HepG2 (cell line): ENCODE measurements around the gene DDI2. TPM values are rescaled to one million over a fixed set of nuclear protein-coding genes. Genes with fewer than 3 reads are reported as not detected.

Experiments used
- ATM ChIP-seq: fragments of 450-650 bp; IDR thresholded peaks from 2 replicates; pipeline ENCODE4 v1.7.1; 2017; ENCODE audit warnings: mild to moderate bottlenecking, borderline replicate concordance
- CCDC6 ChIP-seq: sonication (generic); formaldehyde crosslinking; IDR thresholded peaks from 2 replicates; pipeline ENCODE4 v1.8.1; 2022; ENCODE audit warnings: mild to moderate bottlenecking, missing genetic modification reagents, moderate library complexity
- GTF2F1 ChIP-seq: fragments of 150-350 bp; IDR thresholded peaks from 2 replicates; pipeline ENCODE4 v1.6.1; 2014; ENCODE audit warnings: low read length
- HIVEP1 ChIP-seq: sonication (generic); formaldehyde crosslinking; IDR thresholded peaks from 2 replicates; pipeline ENCODE4 v1.4.0; 2020; ENCODE audit warnings: mild to moderate bottlenecking, missing genetic modification reagents
- MAX ChIP-seq: IDR thresholded peaks from 2 replicates; pipeline ENCODE4 v1.6.1; 2012; ENCODE audit warnings: inconsistent platforms
- MEIS1 ChIP-seq: sonication (generic); formaldehyde crosslinking; IDR thresholded peaks from 2 replicates; pipeline ENCODE4 v1.9.0; 2021; ENCODE audit warnings: mild to moderate bottlenecking, missing genetic modification reagents, moderate library complexity, borderline replicate concordance
- PRDM10 ChIP-seq: sonication (generic); formaldehyde crosslinking; IDR thresholded peaks from 2 replicates; pipeline ENCODE4 v1.4.0; 2020; ENCODE audit warnings: low read depth, missing genetic modification reagents
- SRY ChIP-seq: sonication (generic); formaldehyde crosslinking; IDR thresholded peaks from 2 replicates; pipeline ENCODE4 v1.8.0; 2022; ENCODE audit warnings: mild to moderate bottlenecking, missing genetic modification reagents
- XRCC5 ChIP-seq: fragments of 200-400 bp; formaldehyde crosslinking; optimal IDR thresholded peaks from 2 replicates; pipeline ENCODE3; 2017; ENCODE audit warnings: mild to moderate bottlenecking, low read length
- ZFY ChIP-seq: sonication (generic); formaldehyde crosslinking; IDR thresholded peaks from 2 replicates; pipeline ENCODE4 v1.4.0; 2020; ENCODE audit warnings: missing genetic modification reagents
- ZNF138 ChIP-seq: sonication (generic); formaldehyde crosslinking; IDR thresholded peaks from 2 replicates; pipeline ENCODE4 v1.5.0; 2020; ENCODE audit warnings: mild to moderate bottlenecking, low read depth, missing genetic modification reagents
- ZNF256 ChIP-seq: sonication (generic); formaldehyde crosslinking; conservative IDR thresholded peaks from 2 replicates; pipeline ENCODE4 v1.4.0; 2020; ENCODE audit warnings: missing genetic modification reagents
- ZNF605 ChIP-seq: sonication (generic); formaldehyde crosslinking; IDR thresholded peaks from 2 replicates; pipeline ENCODE4 v1.8.0; 2022; ENCODE audit warnings: mild to moderate bottlenecking, missing genetic modification reagents
- ZNF703 ChIP-seq: sonication (generic); formaldehyde crosslinking; IDR thresholded peaks from 2 replicates; pipeline ENCODE4 v1.5.1; 2020; ENCODE audit warnings: missing genetic modification reagents, mild to moderate bottlenecking, moderate library complexity, borderline replicate concordance
- ZNF740 ChIP-seq: sonication (generic); formaldehyde crosslinking; IDR thresholded peaks from 2 replicates; pipeline ENCODE4 v1.4.0; 2020; ENCODE audit warnings: missing genetic modification reagents
- ZNF746 ChIP-seq: sonication (generic); formaldehyde crosslinking; IDR thresholded peaks from 2 replicates; pipeline ENCODE4 v1.8.0; 2022; ENCODE audit warnings: mild to moderate bottlenecking, missing genetic modification reagents
- ZSCAN20 ChIP-seq: sonication (generic); formaldehyde crosslinking; IDR thresholded peaks from 2 replicates; pipeline ENCODE4 v1.4.0; 2020; ENCODE audit warnings: missing genetic modification reagents, mild to moderate bottlenecking, borderline replicate concordance
- polyA plus RNA-seq, 8 experiments: library from polyadenylated mRNA; depleted of rRNA in 3 of 8; stranded (reverse) in 7 of 8; unstranded in 1 of 8; fragments of >200 nt; fragmentation: Illumina TruSeq in 4 of 8; extraction: Trizol in 4 of 8; gene quantifications; 2 replicates each; pipeline versions ENCODE4 v1.2.1 to v1.2.3, GENCODE V29; 2011 to 2016; ENCODE audit warnings: low read depth in 4 of 8, missing spikeins in 1 of 8, mixed read lengths in 1 of 8; ENCODE audit not compliant: insufficient read depth in 1 of 8
- total RNA-seq, 5 experiments: library from RNA; depleted of rRNA; stranded (reverse); fragments of >200 nt; fragmentation: Illumina TruSeq; extraction: Trizol; gene quantifications; 2 replicates each; pipeline ENCODE4 v1.2.3, GENCODE V29; 2016; ENCODE audit warnings: low read depth in 1 of 5
- TF ChIP-seq, protein P1 (sequence below): sonication (generic); formaldehyde crosslinking; IDR thresholded peaks from 2 replicates; pipeline ENCODE4 v1.8.0; 2022; ENCODE audit warnings: missing genetic modification reagents, mild to moderate bottlenecking, moderate library complexity, borderline replicate concordance
- TF ChIP-seq, protein P2 (sequence below): sonication (generic); formaldehyde crosslinking; IDR thresholded peaks from 2 replicates; pipeline ENCODE4 v1.4.0; 2020; ENCODE audit warnings: missing genetic modification reagents, borderline replicate concordance

The DDI2 gene
- total and polyA plus RNA-seq, 2 of the 13 experiments (the other 11 are each of a cell fraction or from before 2014, with no cell fraction given) = 8.5 to 25.7 TPM

GRCh38 chr1:15617173-15618076 lies at the start of gene DDI2 (continued):
- TF ChIP-seq MEIS1 (CRISPR knock-in tag) = no peak
- 0 out of 2 replicates have a peak, but pooled peaks have one; percentile 73 for TF ChIP-seq ZNF138 (CRISPR knock-in tag)
- no peak for TF ChIP-seq GTF2F1
- TF ChIP-seq ZSCAN20 (CRISPR knock-in tag) = peak; percentile 58; the same call in 1 of the 2 replicates
- no peak for TF ChIP-seq ATM
- peak; percentile 90 for TF ChIP-seq CCDC6 (CRISPR knock-in tag)
- TF ChIP-seq ZNF256 (CRISPR knock-in tag) = no peak
- TF ChIP-seq SRY = peak; percentile 82
- TF ChIP-seq PRDM10 (CRISPR knock-in tag) = no peak; the same call in 1 of the 2 replicates
- peak; percentile 56; the same call in 1 of the 2 replicates for TF ChIP-seq ZNF703 (CRISPR knock-in tag)
- TF ChIP-seq ZFY (CRISPR knock-in tag) = peak; percentile 94
- TF ChIP-seq, protein P1, sequence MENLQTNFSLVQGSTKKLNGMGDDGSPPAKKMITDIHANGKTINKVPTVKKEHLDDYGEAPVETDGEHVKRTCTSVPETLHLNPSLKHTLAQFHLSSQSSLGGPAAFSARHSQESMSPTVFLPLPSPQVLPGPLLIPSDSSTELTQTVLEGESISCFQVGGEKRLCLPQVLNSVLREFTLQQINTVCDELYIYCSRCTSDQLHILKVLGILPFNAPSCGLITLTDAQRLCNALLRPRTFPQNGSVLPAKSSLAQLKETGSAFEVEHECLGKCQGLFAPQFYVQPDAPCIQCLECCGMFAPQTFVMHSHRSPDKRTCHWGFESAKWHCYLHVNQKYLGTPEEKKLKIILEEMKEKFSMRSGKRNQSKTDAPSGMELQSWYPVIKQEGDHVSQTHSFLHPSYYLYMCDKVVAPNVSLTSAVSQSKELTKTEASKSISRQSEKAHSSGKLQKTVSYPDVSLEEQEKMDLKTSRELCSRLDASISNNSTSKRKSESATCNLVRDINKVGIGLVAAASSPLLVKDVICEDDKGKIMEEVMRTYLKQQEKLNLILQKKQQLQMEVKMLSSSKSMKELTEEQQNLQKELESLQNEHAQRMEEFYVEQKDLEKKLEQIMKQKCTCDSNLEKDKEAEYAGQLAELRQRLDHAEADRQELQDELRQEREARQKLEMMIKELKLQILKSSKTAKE (CRISPR knock-in tag) = no peak
- TF ChIP-seq ZNF740 (CRISPR knock-in tag) = 0 out of 2 replicates have a peak, but pooled peaks have one; percentile 42
- TF ChIP-seq, protein P2, sequence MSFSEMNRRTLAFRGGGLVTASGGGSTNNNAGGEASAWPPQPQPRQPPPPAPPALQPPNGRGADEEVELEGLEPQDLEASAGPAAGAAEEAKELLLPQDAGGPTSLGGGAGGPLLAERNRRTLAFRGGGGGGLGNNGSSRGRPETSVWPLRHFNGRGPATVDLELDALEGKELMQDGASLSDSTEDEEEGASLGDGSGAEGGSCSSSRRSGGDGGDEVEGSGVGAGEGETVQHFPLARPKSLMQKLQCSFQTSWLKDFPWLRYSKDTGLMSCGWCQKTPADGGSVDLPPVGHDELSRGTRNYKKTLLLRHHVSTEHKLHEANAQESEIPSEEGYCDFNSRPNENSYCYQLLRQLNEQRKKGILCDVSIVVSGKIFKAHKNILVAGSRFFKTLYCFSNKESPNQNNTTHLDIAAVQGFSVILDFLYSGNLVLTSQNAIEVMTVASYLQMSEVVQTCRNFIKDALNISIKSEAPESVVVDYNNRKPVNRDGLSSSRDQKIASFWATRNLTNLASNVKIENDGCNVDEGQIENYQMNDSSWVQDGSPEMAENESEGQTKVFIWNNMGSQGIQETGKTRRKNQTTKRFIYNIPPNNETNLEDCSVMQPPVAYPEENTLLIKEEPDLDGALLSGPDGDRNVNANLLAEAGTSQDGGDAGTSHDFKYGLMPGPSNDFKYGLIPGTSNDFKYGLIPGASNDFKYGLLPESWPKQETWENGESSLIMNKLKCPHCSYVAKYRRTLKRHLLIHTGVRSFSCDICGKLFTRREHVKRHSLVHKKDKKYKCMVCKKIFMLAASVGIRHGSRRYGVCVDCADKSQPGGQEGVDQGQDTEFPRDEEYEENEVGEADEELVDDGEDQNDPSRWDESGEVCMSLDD (CRISPR knock-in tag) = peak; percentile 36; the same call in 1 of the 2 replicates
- TF ChIP-seq XRCC5 = peak; percentile 63
- peak; percentile 52; the same call in 1 of the 2 replicates for TF ChIP-seq HIVEP1 (CRISPR knock-in tag)
- peak; percentile 66; the same call in 1 of the 2 replicates for TF ChIP-seq MAX
- TF ChIP-seq ZNF746 = peak; percentile 57; the same call in 1 of the 2 replicates
- TF ChIP-seq ZNF605 (CRISPR knock-in tag) = peak; percentile 75; the same call in 1 of the 2 replicates
